ENCODE data around the gene PIKFYVE.

DNA sequence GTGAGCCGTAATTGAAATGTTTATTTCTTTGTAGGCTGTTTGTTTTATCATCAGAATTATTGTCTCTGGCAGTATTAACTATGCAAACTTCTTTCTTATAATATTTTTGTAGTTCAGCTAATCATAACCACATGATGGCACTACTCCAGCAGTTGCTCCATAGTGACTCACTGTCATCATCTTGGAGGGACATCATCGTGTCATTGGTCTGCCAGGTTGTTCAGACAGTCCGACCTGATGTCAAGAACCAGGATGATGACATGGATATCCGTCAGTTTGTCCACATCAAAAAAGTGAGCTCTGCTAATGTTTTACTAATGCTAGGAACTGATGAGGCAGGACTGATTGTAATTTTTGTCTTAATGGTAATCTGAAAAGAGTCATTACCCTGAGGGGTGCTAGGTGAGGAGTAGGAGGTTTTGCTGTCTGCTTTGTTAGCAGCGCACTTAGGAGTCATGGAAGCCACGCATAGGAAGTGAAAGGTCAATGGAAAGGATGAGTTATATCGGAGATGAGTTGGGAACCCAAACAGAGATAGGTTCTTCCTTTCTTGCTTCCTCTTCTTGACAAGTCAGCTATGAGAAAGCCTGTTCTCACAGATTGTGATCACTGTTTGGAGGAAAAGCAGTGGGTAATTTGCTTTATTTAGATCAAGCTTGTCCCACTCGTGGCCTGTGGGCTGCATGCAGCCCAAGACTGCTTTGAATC lies 49.2 kb downstream of the PIKFYVE start:
- TF ChIP-seq CTCF (conservative IDR thresholded peaks at IDR 0.05 in 1 of 2, IDR thresholded peaks at IDR 0.05 in 1 of 2; ENCODE audit: low read depth in 1 of 2, low read length in 2 of 2) (no peak), EZH2 (IDR thresholded peaks at IDR 0.05; ENCODE audit: low read length, missing control alignments) (no peak)

Measured in fibroblast of lung (primary cell).